Left cardiac atrium (tissue), 4 donors: ENCODE results near the gene ATG101. TPM values are rescaled to one million over a fixed set of nuclear protein-coding genes. Genes with fewer than 3 reads are reported as not detected.
A peak's percentile ranks its signal among the peaks of the same experiment; 100 is the strongest.

Experiments
- ATAC-seq, 2 donors: fragments of 200-7000 bp; cut with Tn5 transposase; one replicate each; pipeline ENCODE4 v1.9.1; 2020; ENCODE audit warnings: mild to moderate bottlenecking in 2 of 2, moderate library complexity in 2 of 2
- DNase-seq: peaks from one replicate; pipeline ENCODE4 v3.0.0-alpha.2; 2020
- intact Hi-C, 2 donors: fragments of 100-400 bp; cut with DNase I; formaldehyde crosslinking; loops; one replicate each; pipeline versions ENCODE4 v1.14.1 to v1.15.1; 2022 to 2023
- long read RNA-seq: library from polyadenylated mRNA; unstranded; transcript quantifications from one replicate; pipeline ENCODE4 v2.0.0, GENCODE V29; 2021
- total RNA-seq, 2 donors: library from RNA; stranded (reverse); fragmentation: NEBNext Ultra II Directional; extraction: Animal tissue kit (Norgen Biotek cat#: 25700); gene quantifications; one replicate each; pipeline ENCODE4 v1.2.1, GENCODE V29; 2021
- donor health status: DM: no; HTN: yes; CAD: no.
- donor health status: DM: no; HTN: yes; CAD: no; lungs with severe emphysema.
- donor health status: DM: yes; HTN: yes; CAD: no.
- donor health status: Dilated cardiomyopathy.

Gene ATG101, protein sequence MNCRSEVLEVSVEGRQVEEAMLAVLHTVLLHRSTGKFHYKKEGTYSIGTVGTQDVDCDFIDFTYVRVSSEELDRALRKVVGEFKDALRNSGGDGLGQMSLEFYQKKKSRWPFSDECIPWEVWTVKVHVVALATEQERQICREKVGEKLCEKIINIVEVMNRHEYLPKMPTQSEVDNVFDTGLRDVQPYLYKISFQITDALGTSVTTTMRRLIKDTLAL
- total RNA-seq, result 10 to 100 TPM; 25.2 to 28.7 TPM
- long read RNA-seq, transcript ATG101-201 (4 exons, 1,439 nt), result major isoform, 48 of 56 reads
- long read RNA-seq, partial matches to known transcripts, result 3 of 56 reads
- long read RNA-seq, other reads (novel, unspliced or antisense), result 1 of 56 reads

GRCh38 chr12:52069327-52070184 lies at the start of gene ATG101:
Gene ATG101, plus strand, starts transcription at chr12:52069978. Its CDS starts 3,673 bp downstream, at chr12:52073651.
- DNase-seq (peak; percentile 93), ATAC-seq (peak; percentile 98)
- intact Hi-C loops, result loop anchor here in 1 of 2 donors (5.0 kb wide), 1 partner anchor 42 kb away; no protein-coding TSS in a partner anchor

DNA sequence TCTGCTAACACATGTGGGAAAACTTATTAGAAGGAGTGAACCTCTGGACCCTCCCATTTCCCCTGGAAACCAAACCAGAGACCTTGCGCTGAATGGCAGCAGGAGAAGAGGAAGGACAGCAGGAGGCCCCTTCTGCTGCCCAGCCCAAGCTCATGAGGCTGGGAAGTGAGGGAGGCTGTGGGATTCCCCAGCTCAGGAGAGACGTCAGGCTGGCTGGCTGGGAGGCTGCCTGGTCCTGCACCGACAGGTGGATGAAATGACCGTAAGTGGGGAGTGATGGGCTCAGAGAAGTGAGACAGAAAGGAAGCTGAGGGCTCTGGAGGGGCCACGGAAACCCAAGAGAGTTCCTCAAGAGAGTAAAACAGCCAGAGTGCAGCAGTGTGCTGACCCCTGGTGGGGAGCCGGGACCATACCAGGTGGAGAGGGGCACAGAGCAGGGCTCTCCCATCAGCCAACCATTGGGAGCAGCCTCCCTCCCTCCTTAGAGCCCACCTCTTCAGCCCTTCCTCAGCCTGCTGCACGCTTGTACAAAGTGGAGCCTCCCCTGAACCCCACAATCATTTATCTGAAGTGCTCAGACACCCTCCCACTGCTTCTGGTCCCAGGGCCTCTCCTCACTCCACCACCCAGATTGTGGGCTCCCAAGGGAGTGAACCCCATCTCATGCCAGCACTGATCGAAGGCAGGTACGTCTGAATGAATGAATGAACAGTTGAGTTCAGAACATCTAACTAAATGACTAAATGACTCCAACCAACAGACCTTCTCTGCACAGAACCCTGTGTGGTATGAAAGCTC lies 49.0 kb upstream of the ATG101 start:
- DNase-seq (peak; percentile 61), ATAC-seq (peak in 1 of 2 donors; percentile 3)
- intact Hi-C loops, result no loop called here

- intact Hi-C loops, result no loop called here
- ATAC-seq (peak in 1 of 2 donors; percentile 7), DNase-seq (no peak)
Observed at GRCh38 chr12:52022841-52023181, 47.0 kb upstream of the ATG101 start.

DNA sequence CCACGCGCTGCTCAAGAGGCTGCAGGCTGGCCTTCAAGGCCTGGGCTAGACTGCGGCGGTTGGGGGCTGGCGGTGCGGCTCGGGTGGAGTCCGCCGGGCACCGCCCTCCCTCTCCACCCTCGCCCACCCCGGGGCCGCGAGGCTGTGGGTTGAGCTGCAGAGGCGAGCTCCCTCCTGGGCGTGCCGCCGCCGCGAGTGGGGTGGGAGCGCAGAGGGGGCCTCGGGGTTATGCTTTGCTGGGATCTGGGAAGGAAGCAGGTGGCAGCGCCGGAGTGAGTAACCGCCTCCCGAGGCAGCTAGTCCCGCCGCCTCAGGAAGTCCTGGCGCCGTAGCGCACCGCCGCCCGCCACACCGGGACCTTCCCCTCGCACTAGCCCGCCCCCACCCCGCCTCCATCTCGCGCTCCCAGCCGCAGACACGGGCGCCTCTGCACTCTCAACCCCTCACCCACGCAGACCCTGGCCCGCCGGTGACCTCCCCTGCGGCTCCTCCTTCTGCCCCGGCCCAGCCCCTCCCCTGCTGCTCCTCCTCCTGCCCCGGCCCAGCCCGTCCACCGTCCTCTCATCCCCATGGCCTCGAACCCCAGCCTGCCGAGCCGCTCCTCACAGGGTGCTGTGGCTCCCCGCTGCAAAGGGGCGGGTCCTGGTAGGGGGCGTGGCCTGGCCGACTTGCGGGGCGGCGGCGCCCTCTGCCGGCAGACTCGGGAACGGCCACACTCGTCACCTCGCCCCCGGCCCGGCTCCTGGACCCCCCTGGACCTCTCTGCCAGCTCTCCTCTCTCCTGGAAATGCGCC lies 46.4 kb upstream of the ATG101 start:
- peak; percentile 73 to 76 for ATAC-seq

DNA sequence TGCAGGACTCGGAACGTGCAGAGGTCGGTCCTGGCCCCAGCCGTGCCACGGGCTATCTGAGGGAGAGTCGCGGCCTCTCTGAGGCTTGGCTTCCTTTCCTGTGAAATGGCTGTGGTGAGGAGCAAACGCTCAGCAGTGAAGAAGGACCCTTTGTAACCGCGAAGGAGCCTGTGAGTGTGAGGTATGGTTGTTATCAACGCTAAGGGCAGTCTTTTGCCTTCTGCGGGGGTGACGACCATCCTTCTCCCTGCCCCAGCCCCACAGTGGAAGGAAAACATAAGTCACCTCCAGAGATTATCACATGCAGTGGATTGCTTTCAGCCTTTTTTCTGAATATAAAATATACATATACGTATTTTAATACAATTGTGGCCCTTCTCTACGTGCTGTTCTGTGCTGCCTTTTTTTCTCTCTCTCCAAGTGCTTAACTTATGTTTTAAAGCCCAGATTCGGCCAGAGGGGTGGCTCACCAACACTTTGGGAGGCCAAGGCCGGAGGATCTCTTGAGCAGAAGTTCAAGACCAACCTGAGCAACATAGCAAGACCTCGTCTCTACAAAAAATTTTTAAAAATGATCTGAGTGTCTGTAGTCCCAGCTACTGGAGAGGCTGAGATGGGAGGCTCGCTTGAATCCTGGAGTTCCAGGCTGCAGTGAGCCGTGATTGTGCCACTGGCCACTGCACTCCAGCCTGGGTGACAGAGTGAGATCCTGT lies 45.6 kb upstream of the ATG101 start:
- ATAC-seq (no peak), DNase-seq (no peak)
- intact Hi-C loops, result loop anchor here in 1 of 2 donors (2.0 kb wide), 1 partner anchor 59 kb away; no protein-coding TSS in a partner anchor

More for the DNA sequence above, 46.4 kb upstream of the ATG101 start:
- intact Hi-C loops, result no loop called here
- DNase-seq, result peak; percentile 92

- DNase-seq (no peak), ATAC-seq (peak in 1 of 2 donors; percentile 12)
- intact Hi-C loops, result loop anchor here (1.0 to 5.0 kb wide), 3 partner anchors 42 to 58 kb away; partner anchors contain the start of gene ATG101 (in 1 of the 2)
Observed at GRCh38 chr12:52024845-52025230, 44.9 kb upstream of the ATG101 start.

DNA sequence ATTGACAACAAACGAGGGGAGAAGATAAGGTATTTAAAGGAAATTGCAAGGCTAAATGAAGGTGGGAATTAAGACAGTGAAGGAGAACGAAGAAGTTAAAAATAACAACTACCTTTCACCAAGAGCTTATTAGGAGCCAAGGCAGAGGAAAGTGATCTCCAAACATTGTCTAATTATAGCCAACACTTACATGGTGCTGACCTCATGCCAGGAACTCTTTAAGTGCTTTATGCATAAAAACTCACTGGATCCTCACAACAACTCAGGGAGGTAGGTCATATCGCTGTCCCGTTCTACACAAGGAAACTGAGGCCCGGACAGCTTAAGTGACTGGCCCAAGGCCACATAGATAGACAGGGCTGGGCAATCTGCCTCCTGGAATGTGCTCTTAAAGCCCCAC lies 43.5 kb upstream of the ATG101 start:
- no peak for DNase-seq
- ATAC-seq, result peak in 1 of 2 donors; percentile 3
- intact Hi-C loops, result loop anchor here in 1 of 2 donors (5.0 kb wide), 1 partner anchor 41 kb away; the partner anchor contains the start of gene ATG101

GRCh38 chr12:52027085-52027843 lies 42.5 kb upstream of the ATG101 start:
- intact Hi-C loops, result loop anchor here in 1 of 2 donors (5.0 kb wide), 1 partner anchor 40 kb away; the partner anchor contains the start of gene ATG101
- ATAC-seq (no peak), DNase-seq (no peak)

- intact Hi-C loops, result loop anchor here in 1 of 2 donors (5.0 kb wide), 1 partner anchor 38 kb away; the partner anchor contains the start of gene ATG101
- no peak for DNase-seq
- ATAC-seq, result no peak
Observed at GRCh38 chr12:52029685-52030084, 40.1 kb upstream of the ATG101 start.

GRCh38 chr12:52032446-52032803 lies 37.4 kb upstream of the ATG101 start:
- ATAC-seq (peak; percentile 42 to 52), DNase-seq (peak; percentile 82)
- intact Hi-C loops, result no loop called here

DNA sequence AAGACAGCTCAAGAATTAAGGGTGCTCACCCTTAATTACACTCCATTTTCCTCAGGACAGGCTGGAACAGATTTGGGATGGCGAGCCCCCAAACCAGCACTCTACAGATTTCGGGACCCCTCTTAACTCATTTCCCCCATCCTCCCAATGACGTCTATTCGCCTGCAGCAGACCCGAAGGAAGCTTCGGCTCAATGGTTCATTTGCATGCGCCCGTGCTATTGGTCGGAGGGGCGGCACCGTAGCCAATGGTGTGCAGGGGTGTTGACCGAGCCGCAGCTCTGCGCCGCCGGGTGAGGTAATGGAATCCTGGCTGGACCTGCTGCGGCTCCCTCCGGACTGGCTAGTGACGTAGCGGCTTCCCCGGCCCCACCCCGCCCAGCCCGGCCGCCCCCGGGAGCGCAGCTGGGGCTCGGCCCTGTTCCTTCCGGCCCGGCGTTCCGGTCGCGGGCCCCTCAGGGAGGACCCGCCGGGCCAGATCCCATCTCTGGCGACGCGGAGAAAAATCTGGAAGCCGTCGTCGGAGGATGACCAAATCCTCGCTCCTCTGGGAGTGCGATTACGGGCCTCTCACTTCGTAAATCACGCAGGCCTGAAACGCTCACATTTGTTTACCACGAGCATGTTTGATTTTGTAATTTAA lies 36.9 kb upstream of the ATG101 start:
- ATAC-seq, result peak; percentile 93 to 96
- peak; percentile 99 for DNase-seq
- intact Hi-C loops, result no loop called here

- DNase-seq (peak; percentile 47), ATAC-seq (peak in 1 of 2 donors; percentile 1)
- intact Hi-C loops, result no loop called here
Observed at GRCh38 chr12:52033446-52034140, 36.2 kb upstream of the ATG101 start.

GRCh38 chr12:52035190-52035589 lies 34.6 kb upstream of the ATG101 start:
- no peak for ATAC-seq
- intact Hi-C loops, result no loop called here

DNA sequence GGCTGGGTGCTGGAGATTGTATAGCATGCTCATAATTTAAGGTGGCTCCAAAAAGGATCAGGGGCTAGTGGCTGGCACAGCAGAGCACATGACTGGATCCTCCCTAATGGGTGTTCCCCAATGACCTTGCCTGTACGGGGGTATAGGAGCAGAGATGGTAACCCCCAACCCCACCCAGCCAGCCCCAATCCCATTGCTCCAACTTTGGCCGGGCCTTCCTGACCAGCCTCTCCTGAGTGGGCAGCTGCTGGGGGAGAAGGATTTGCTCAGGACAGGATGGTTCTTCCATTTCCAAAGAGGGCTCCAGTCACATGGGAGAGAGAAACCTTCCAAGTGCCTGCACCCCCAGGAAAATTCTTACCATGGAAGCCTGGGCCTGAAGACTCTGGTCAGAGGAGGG lies 33.9 kb upstream of the ATG101 start:
- intact Hi-C loops, result no loop called here

More at GRCh38 chr12:52035190-52035589, 34.6 kb upstream of the ATG101 start:
- DNase-seq, result no peak

GRCh38 chr12:52036587-52037171 lies 33.1 kb upstream of the ATG101 start:
- ATAC-seq (peak; percentile 55 to 58), DNase-seq (peak; percentile 93)
- intact Hi-C loops, result no loop called here

More for the DNA sequence above, 33.9 kb upstream of the ATG101 start:
- no peak for DNase-seq
- no peak for ATAC-seq
